ENCODE measurements around the gene INSRR. TPM values are rescaled to one million over a fixed set of nuclear protein-coding genes. Genes with fewer than 3 reads are reported as not detected.

INSRR gene
- total and polyA plus RNA-seq, 10 donors, result under 0.01 to 0.09 (median 0.09) TPM; not detected in 6

- H3K36me3 ChIP-seq, result peaks cover 0 to 14% (median 0%) of the 10 kb centered on the region in 6 donors
- intact Hi-C loops (cut with DNase I; ENCODE audit: low total_unique reads), result no loop called here
- no peak for DNase-seq
- H3K4me3 ChIP-seq, result no peak overlapping the region
- H3K9me3 ChIP-seq, result no peaks in the 10 kb centered on the region
- H3K27ac ChIP-seq, result peak overlapping the region in 5 of 8 donors; percentile 15 to 89 (median 68)
- WGBS, 5 donors, result 66 to 81% (median 77%) methylated on average over 22 to 23 of the region's 23 CpGs
- H3K4me1 ChIP-seq, result peaks cover 7 to 94% (median 47%) of the 10 kb centered on the region in 6 donors
- H3K27me3 ChIP-seq (replicated peaks in 1 of 7), result peaks cover 0 to 36% (median 0%) of the 10 kb centered on the region in 7 donors
- TF ChIP-seq CTCF (IDR thresholded peaks at IDR 0.05 in 8 of 11, conservative IDR thresholded peaks at IDR 0.05 in 3 of 11), result no peak
- no peak for TF ChIP-seq POLR2A (IDR thresholded peaks at IDR 0.05)
- no peak for TF ChIP-seq POLR2AphosphoS5 (IDR thresholded peaks at IDR 0.05)
Measured at GRCh38 chr1:156901966-156902915, 43.3 kb upstream of the INSRR start.

GRCh38 chr1:156901590-156901900 lies 42.6 kb upstream of the INSRR start:
- H3K27ac ChIP-seq, result peak overlapping the region in 5 of 8 donors; percentile 25 to 89 (median 68)
- intact Hi-C loops (cut with DNase I; ENCODE audit: low total_unique reads), result no loop called here
- no peak for TF ChIP-seq POLR2AphosphoS5 (IDR thresholded peaks at IDR 0.05)
- no peak for TF ChIP-seq CTCF (IDR thresholded peaks at IDR 0.05 in 8 of 11, conservative IDR thresholded peaks at IDR 0.05 in 3 of 11)
- no peak for TF ChIP-seq POLR2A (IDR thresholded peaks at IDR 0.05)
- peaks cover 7 to 94% (median 49%) of the 10 kb centered on the region in 6 donors for H3K4me1 ChIP-seq
- 78 to 90% (median 87%) methylated on average over 4 of the region's 4 CpGs for WGBS, 5 donors
- H3K27me3 ChIP-seq (replicated peaks in 1 of 7), result peaks cover 0 to 36% (median 0%) of the 10 kb centered on the region in 7 donors
- H3K4me3 ChIP-seq, result no peak overlapping the region
- no peaks in the 10 kb centered on the region for H3K9me3 ChIP-seq
- peaks cover 0 to 7% (median 0%) of the 10 kb centered on the region in 6 donors for H3K36me3 ChIP-seq
- DNase-seq, result no peak

- intact Hi-C loops (cut with DNase I; ENCODE audit: low total_unique reads), result no loop called here
- Histone ChIP-seq H3K4me3 (no peak overlapping the region), H3K27me3 (replicated peaks in 1 of 7) (peaks cover 0 to 36% (median 0%) of the 10 kb centered on the region in 7 donors), H3K27ac (peak overlapping the region in 5 of 8 donors; percentile 25 to 89 (median 68)), H3K4me1 (peaks cover 7 to 99% (median 51%) of the 10 kb centered on the region in 6 donors), H3K9me3 (no peaks in the 10 kb centered on the region), H3K36me3 (peaks cover 0 to 2% (median 0%) of the 10 kb centered on the region in 6 donors)
- no peak for TF ChIP-seq POLR2A (IDR thresholded peaks at IDR 0.05)
- no peak for TF ChIP-seq CTCF (IDR thresholded peaks at IDR 0.05 in 8 of 11, conservative IDR thresholded peaks at IDR 0.05 in 3 of 11)
- no peak for TF ChIP-seq POLR2AphosphoS5 (IDR thresholded peaks at IDR 0.05)
- DNase-seq, result no peak
- WGBS, 5 donors, result 44 to 68% (median 65%) methylated on average over 5 to 6 of the region's 6 CpGs
Measured at GRCh38 chr1:156900896-156901589, 42.1 kb upstream of the INSRR start.
